ENCODE data around the gene PALB2. TPM values are rescaled to one million over a fixed set of nuclear protein-coding genes. Genes with fewer than 3 reads are reported as not detected.

Gene PALB2
- total and polyA plus RNA-seq, 9 of the 15 experiments (the other 6 are each of a cell fraction or from before 2014, with no cell fraction given), result 7.0 to 25.8 (median 15.2) TPM

DNA sequence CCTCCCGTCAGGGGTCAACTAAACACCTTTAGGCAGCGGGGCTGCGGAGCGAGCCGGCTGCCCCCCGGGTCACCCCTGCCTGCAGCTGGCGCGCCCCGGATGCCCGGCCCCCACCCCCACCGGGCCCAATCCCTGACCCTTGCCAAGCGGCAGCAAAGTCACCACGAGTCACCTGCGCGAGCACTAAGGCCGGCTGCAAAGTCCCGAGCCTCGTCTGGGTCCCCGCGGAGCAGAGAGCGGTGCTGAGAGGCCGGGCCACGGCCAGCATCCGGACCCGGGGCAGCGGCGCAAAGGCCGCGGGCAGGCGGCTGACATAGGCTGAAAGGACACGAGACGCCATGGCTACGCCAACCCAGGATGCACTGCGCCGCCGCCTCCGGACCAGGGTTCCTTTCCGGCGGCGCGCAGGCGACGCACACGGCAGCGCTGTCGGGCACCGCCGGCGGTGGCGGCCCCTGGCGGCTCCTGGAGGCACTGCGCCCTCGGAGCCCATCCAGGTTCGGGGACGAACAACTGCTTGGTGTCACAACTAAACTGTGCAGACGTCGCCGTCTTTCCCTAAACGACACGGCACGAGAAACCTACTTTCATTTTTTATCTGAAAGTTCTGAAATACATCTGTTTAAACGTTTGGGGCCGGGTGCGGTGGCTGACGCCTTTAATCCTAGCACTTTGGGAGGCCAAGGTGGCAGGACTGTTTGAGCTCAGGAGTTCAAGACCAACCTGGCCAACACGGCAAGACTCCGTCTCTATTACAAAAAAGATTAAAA lies 45.0 kb downstream of the PALB2 start, which contains the start of gene NDUFAB1 (continued):
- no peak for TF ChIP-seq RFX7 (CRISPR knock-in tag; IDR thresholded peaks at IDR 0.05)
- no peak for TF ChIP-seq ZNF551 (CRISPR knock-in tag; IDR thresholded peaks at IDR 0.05)
- peak; percentile 53 to 63; a peak in 2 of 4 replicates for TF ChIP-seq MAZ (CRISPR knock-in tag; conservative IDR thresholded peaks at IDR 0.05 in 1 of 2, IDR thresholded peaks at IDR 0.05 in 1 of 2)
- no peak for TF ChIP-seq GTF2B (IDR thresholded peaks at IDR 0.05; ENCODE audit: extremely low read depth, insufficient read length)
- TF ChIP-seq CCAR2 (IDR thresholded peaks at IDR 0.05; ENCODE audit: low read depth, low read length), result no peak
- TF ChIP-seq NFE2L1 (tag; IDR thresholded peaks at IDR 0.05; ENCODE audit: borderline replicate concordance, low read depth), result no peak
- no peak for TF ChIP-seq HNRNPUL1 (IDR thresholded peaks at IDR 0.05; ENCODE audit: low read length)
- 0 out of 2 replicates have a peak, but pooled peaks have one; percentile 43 for TF ChIP-seq HNRNPL (IDR thresholded peaks at IDR 0.05; ENCODE audit: low read depth, low read length)
- TF ChIP-seq, protein P1, sequence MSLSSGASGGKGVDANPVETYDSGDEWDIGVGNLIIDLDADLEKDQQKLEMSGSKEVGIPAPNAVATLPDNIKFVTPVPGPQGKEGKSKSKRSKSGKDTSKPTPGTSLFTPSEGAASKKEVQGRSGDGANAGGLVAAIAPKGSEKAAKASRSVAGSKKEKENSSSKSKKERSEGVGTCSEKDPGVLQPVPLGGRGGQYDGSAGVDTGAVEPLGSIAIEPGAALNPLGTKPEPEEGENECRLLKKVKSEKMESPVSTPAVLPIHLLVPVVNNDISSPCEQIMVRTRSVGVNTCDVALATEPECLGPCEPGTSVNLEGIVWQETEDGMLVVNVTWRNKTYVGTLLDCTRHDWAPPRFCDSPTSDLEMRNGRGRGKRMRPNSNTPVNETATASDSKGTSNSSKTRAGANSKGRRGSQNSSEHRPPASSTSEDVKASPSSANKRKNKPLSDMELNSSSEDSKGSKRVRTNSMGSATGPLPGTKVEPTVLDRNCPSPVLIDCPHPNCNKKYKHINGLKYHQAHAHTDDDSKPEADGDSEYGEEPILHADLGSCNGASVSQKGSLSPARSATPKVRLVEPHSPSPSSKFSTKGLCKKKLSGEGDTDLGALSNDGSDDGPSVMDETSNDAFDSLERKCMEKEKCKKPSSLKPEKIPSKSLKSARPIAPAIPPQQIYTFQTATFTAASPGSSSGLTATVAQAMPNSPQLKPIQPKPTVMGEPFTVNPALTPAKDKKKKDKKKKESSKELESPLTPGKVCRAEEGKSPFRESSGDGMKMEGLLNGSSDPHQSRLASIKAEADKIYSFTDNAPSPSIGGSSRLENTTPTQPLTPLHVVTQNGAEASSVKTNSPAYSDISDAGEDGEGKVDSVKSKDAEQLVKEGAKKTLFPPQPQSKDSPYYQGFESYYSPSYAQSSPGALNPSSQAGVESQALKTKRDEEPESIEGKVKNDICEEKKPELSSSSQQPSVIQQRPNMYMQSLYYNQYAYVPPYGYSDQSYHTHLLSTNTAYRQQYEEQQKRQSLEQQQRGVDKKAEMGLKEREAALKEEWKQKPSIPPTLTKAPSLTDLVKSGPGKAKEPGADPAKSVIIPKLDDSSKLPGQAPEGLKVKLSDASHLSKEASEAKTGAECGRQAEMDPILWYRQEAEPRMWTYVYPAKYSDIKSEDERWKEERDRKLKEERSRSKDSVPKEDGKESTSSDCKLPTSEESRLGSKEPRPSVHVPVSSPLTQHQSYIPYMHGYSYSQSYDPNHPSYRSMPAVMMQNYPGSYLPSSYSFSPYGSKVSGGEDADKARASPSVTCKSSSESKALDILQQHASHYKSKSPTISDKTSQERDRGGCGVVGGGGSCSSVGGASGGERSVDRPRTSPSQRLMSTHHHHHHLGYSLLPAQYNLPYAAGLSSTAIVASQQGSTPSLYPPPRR (CRISPR knock-in tag; IDR thresholded peaks at IDR 0.05; ENCODE audit: borderline replicate concordance), result no peak
- no peak for TF ChIP-seq ZBTB7A (IDR thresholded peaks at IDR 0.05; ENCODE audit: borderline replicate concordance, control insufficient read depth, low read depth, low read length)
- no peak for TF ChIP-seq SRSF1 (IDR thresholded peaks at IDR 0.05; ENCODE audit: low read depth, low read length)
- TF ChIP-seq CAMTA2 (CRISPR knock-in tag; conservative IDR thresholded peaks at IDR 0.05), result no peak
- no peak for TF ChIP-seq SRF (CRISPR knock-in tag; IDR thresholded peaks at IDR 0.05)
- TF ChIP-seq SMAD4 (CRISPR knock-in tag; conservative IDR thresholded peaks at IDR 0.05), result peak; percentile 85
- no peak for TF ChIP-seq ARNT (IDR thresholded peaks at IDR 0.05)
- TF ChIP-seq FOXP1 (CRISPR knock-in tag; IDR thresholded peaks at IDR 0.05), result peak; percentile 81
- no peak for TF ChIP-seq RNF219 (CRISPR knock-in tag; IDR thresholded peaks at IDR 0.05)

All from K562 (cell line).